GM23338 (cell line): Measurements from ENCODE around the gene GALNT7. TPM values are rescaled to one million over a fixed set of nuclear protein-coding genes. Genes with fewer than 3 reads are reported as not detected.

Experiments used
- ATAC-seq: fragments of 200-7000 bp; cut with Tn5 transposase; 3 replicates; pipeline ENCODE4 v1.9.1; 2020
- DNase-seq: peaks from one replicate; pipeline ENCODE4 v3.0.0-alpha.2; 2015; ENCODE audit warnings: low spot score
- H2AFZ ChIP-seq: fragments of 200-600 bp; sonication (generic); 2 replicates; pipeline ENCODE4 v1.8.0; 2016; ENCODE audit warnings: antibody characterized with exemption, mild to moderate bottlenecking, moderate library complexity
- H3F3A ChIP-seq: fragments of 200-600 bp; sonication (generic); replicated peaks from 2 replicates; pipeline ENCODE4 v1.8.0; 2017; ENCODE audit warnings: antibody characterized with exemption, mixed run types, low read depth
- H3K27ac ChIP-seq: fragments of 200-600 bp; sonication (generic); 2 replicates; pipeline ENCODE4 v1.6.1; 2016; ENCODE audit warnings: low read depth
- H3K27me3 ChIP-seq: fragments of 200-600 bp; sonication (generic); 2 replicates; pipeline ENCODE4 v1.8.0; 2016; ENCODE audit warnings: mild to moderate bottlenecking, mixed run types, moderate library complexity; ENCODE audit not compliant: insufficient read depth
- H3K36me3 ChIP-seq: fragments of 200-600 bp; sonication (generic); 2 replicates; pipeline ENCODE4 v1.8.0; 2016; ENCODE audit warnings: mild to moderate bottlenecking; ENCODE audit not compliant: insufficient read depth
- H3K4me1 ChIP-seq: fragments of 200-600 bp; sonication (generic); 2 replicates; pipeline ENCODE4 v1.8.0; 2016; ENCODE audit warnings: mild to moderate bottlenecking, moderate library complexity; ENCODE audit not compliant: insufficient read depth
- H3K4me2 ChIP-seq: fragments of 200-600 bp; sonication (generic); 2 replicates; pipeline ENCODE4 v1.7.1; 2017; ENCODE audit warnings: mixed run types
- H3K4me3 ChIP-seq: fragments of 200-600 bp; sonication (generic); 2 replicates; pipeline ENCODE4 v1.6.1; 2016; ENCODE audit warnings: mixed run types
- H3K79me2 ChIP-seq: fragments of 200-600 bp; sonication (generic); replicated peaks from 2 replicates; pipeline ENCODE4 v1.8.0; 2017; ENCODE audit warnings: mild to moderate bottlenecking; ENCODE audit not compliant: insufficient read depth
- H3K9me2 ChIP-seq: fragments of 200-600 bp; sonication (generic); 2 replicates; pipeline ENCODE4 v1.8.0; 2017; ENCODE audit not compliant: insufficient read depth
- H4K20me1 ChIP-seq: fragments of 200-600 bp; sonication (generic); replicated peaks from 2 replicates; pipeline ENCODE4 v1.8.0; 2017; ENCODE audit warnings: mild to moderate bottlenecking; ENCODE audit not compliant: insufficient read depth
- H3K27ac Mint-ChIP-seq: 2 replicates; pipeline ENCODE4 v1.8.0; 2020; ENCODE audit warnings: inconsistent platforms, mild to moderate bottlenecking, moderate library complexity, mixed read lengths
- H3K27me3 Mint-ChIP-seq: 3 replicates; pipeline ENCODE4 v1.8.0; 2022; ENCODE audit warnings: low read depth, mild to moderate bottlenecking, moderate library complexity, mixed read lengths, inconsistent platforms; ENCODE audit not compliant: insufficient read depth, poor library complexity
- H3K36me3 Mint-ChIP-seq: 3 replicates; pipeline ENCODE4 v1.8.0; 2021; ENCODE audit warnings: low read depth, mild to moderate bottlenecking, inconsistent platforms, moderate library complexity, mixed read lengths
- H3K4me1 Mint-ChIP-seq: 3 replicates; pipeline ENCODE4 v1.8.0; 2020; ENCODE audit warnings: mild to moderate bottlenecking, inconsistent platforms, mixed read lengths
- H3K4me3 Mint-ChIP-seq: 3 replicates; pipeline ENCODE4 v1.8.0; 2021; ENCODE audit warnings: moderate library complexity, mild to moderate bottlenecking, inconsistent platforms, mixed read lengths
- H3K9me3 Mint-ChIP-seq: 3 replicates; pipeline ENCODE4 v1.8.0; 2020; ENCODE audit warnings: moderate library complexity, mild to moderate bottlenecking, inconsistent platforms, mixed read lengths
- CREB1 ChIP-seq: fragments of 250-450 bp; sonication (Bioruptor Pico); IDR thresholded peaks from 2 replicates; pipeline ENCODE4 v1.5.0; 2020; ENCODE audit warnings: low read depth, mild to moderate bottlenecking, moderate library complexity
- EZH2 ChIP-seq: fragments of 200-600 bp; sonication (generic); IDR thresholded peaks from one replicate; pipeline ENCODE4 v1.8.0; 2017; ENCODE audit warnings: antibody characterized with exemption, mild to moderate bottlenecking, low read depth; ENCODE audit not compliant: unreplicated experiment
- EZH2phosphoT487 ChIP-seq: fragments of 200-600 bp; sonication (generic); IDR thresholded peaks from one replicate; pipeline ENCODE4 v1.8.1; 2018; ENCODE audit warnings: antibody characterized with exemption; ENCODE audit not compliant: unreplicated experiment
- JUNB ChIP-seq: IDR thresholded peaks from one replicate; pipeline ENCODE4 v1.6.1; 2016; ENCODE audit warnings: antibody characterized with exemption; ENCODE audit not compliant: unreplicated experiment
- POLR2AphosphoS5 ChIP-seq: IDR thresholded peaks from 2 replicates; pipeline ENCODE4 v1.6.1; 2016; ENCODE audit warnings: antibody characterized with exemption, low read depth
- STAT1 ChIP-seq: IDR thresholded peaks from one replicate; pipeline ENCODE4 v1.6.1; 2016; ENCODE audit warnings: antibody characterized with exemption; ENCODE audit not compliant: unreplicated experiment
- ZNF331 ChIP-seq: fragments of 250-450 bp; sonication (Bioruptor Pico); IDR thresholded peaks from 2 replicates; pipeline ENCODE4 v1.5.0; 2020; ENCODE audit warnings: low read depth, mild to moderate bottlenecking, moderate library complexity
- polyA plus RNA-seq: library from polyadenylated mRNA; unstranded; fragments of >200 nt; fragmentation: Nextera tagmentation; extraction: Ambion mirVana; gene quantifications from 2 replicates; pipeline ENCODE4 v1.2.1, GENCODE V29; 2016
- total RNA-seq: library from RNA; depleted of rRNA; stranded (reverse); fragments of >200 nt; shearing (Covaris generic); gene quantifications from 2 replicates; pipeline ENCODE4 v1.2.3, GENCODE V29; 2014
- TF ChIP-seq, protein P1 (sequence below): fragments of 250-450 bp; sonication (Bioruptor Pico); IDR thresholded peaks from 2 replicates; pipeline ENCODE4 v1.5.0; 2020; ENCODE audit warnings: mild to moderate bottlenecking, moderate library complexity
- TF ChIP-seq, protein P2 (sequence below), 2 experiments: fragments of 200-600 bp in 1 of 2; sonication (generic) in 1 of 2; conservative IDR thresholded peaks; 2 replicates each; pipeline versions ENCODE4 v1.5.1 to v1.6.1; 2016 to 2017; ENCODE audit warnings: antibody characterized with exemption in 2 of 2, low read depth in 2 of 2, mild to moderate bottlenecking in 2 of 2, moderate library complexity in 1 of 2

The GALNT7 gene
- total and polyA plus RNA-seq, 2 experiments from 2014 or later: 31.8 to 72.2 TPM

GRCh38 chr4:173262375-173262774 is 93.8 kb downstream of the GALNT7 start (continued):
- TF ChIP-seq, protein P1, sequence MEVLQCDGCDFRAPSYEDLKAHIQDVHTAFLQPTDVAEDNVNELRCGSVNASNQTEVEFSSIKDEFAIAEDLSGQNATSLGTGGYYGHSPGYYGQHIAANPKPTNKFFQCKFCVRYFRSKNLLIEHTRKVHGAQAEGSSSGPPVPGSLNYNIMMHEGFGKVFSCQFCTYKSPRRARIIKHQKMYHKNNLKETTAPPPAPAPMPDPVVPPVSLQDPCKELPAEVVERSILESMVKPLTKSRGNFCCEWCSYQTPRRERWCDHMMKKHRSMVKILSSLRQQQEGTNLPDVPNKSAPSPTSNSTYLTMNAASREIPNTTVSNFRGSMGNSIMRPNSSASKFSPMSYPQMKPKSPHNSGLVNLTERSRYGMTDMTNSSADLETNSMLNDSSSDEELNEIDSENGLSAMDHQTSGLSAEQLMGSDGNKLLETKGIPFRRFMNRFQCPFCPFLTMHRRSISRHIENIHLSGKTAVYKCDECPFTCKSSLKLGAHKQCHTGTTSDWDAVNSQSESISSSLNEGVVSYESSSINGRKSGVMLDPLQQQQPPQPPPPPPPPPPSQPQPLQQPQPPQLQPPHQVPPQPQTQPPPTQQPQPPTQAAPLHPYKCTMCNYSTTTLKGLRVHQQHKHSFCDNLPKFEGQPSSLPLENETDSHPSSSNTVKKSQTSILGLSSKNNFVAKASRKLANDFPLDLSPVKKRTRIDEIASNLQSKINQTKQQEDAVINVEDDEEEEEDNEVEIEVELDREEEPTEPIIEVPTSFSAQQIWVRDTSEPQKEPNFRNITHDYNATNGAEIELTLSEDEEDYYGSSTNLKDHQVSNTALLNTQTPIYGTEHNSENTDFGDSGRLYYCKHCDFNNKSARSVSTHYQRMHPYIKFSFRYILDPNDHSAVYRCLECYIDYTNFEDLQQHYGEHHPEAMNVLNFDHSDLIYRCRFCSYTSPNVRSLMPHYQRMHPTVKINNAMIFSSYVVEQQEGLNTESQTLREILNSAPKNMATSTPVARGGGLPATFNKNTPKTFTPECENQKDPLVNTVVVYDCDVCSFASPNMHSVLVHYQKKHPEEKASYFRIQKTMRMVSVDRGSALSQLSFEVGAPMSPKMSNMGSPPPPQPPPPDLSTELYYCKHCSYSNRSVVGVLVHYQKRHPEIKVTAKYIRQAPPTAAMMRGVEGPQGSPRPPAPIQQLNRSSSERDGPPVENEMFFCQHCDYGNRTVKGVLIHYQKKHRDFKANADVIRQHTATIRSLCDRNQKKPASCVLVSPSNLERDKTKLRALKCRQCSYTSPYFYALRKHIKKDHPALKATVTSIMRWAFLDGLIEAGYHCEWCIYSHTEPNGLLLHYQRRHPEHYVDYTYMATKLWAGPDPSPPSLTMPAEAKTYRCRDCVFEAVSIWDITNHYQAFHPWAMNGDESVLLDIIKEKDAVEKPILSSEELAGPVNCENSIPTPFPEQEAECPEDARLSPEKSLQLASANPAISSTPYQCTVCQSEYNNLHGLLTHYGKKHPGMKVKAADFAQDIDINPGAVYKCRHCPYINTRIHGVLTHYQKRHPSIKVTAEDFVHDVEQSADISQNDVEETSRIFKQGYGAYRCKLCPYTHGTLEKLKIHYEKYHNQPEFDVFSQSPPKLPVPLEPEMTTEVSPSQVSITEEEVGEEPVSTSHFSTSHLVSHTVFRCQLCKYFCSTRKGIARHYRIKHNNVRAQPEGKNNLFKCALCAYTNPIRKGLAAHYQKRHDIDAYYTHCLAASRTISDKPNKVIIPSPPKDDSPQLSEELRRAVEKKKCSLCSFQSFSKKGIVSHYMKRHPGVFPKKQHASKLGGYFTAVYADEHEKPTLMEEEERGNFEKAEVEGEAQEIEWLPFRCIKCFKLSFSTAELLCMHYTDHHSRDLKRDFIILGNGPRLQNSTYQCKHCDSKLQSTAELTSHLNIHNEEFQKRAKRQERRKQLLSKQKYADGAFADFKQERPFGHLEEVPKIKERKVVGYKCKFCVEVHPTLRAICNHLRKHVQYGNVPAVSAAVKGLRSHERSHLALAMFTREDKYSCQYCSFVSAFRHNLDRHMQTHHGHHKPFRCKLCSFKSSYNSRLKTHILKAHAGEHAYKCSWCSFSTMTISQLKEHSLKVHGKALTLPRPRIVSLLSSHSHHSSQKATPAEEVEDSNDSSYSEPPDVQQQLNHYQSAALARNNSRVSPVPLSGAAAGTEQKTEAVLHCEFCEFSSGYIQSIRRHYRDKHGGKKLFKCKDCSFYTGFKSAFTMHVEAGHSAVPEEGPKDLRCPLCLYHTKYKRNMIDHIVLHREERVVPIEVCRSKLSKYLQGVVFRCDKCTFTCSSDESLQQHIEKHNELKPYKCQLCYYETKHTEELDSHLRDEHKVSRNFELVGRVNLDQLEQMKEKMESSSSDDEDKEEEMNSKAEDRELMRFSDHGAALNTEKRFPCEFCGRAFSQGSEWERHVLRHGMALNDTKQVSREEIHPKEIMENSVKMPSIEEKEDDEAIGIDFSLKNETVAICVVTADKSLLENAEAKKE (CRISPR knock-in tag): no peak
- TF ChIP-seq STAT1 (no peak), EZH2 (no peak), ZNF331 (no peak), POLR2AphosphoS5 (no peak), CREB1 (no peak), EZH2phosphoT487 (no peak)
- TF ChIP-seq, protein P2, sequence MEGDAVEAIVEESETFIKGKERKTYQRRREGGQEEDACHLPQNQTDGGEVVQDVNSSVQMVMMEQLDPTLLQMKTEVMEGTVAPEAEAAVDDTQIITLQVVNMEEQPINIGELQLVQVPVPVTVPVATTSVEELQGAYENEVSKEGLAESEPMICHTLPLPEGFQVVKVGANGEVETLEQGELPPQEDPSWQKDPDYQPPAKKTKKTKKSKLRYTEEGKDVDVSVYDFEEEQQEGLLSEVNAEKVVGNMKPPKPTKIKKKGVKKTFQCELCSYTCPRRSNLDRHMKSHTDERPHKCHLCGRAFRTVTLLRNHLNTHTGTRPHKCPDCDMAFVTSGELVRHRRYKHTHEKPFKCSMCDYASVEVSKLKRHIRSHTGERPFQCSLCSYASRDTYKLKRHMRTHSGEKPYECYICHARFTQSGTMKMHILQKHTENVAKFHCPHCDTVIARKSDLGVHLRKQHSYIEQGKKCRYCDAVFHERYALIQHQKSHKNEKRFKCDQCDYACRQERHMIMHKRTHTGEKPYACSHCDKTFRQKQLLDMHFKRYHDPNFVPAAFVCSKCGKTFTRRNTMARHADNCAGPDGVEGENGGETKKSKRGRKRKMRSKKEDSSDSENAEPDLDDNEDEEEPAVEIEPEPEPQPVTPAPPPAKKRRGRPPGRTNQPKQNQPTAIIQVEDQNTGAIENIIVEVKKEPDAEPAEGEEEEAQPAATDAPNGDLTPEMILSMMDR (conservative IDR thresholded peaks at IDR 0.05; ENCODE audit: low read depth in 2 of 2): no peak

- no peaks in the 10 kb centered on the region for H3F3A ChIP-seq
- H3K4me1 Mint-ChIP-seq: peaks cover 27% of the 10 kb centered on the region
- H3K27ac ChIP-seq: no peak overlapping the region
- no peaks in the 10 kb centered on the region for H3K36me3 ChIP-seq
- H2AFZ ChIP-seq: no peak overlapping the region
- no peaks in the 10 kb centered on the region for H3K27me3 ChIP-seq
- no peak overlapping the region for H3K4me3 ChIP-seq
- ATAC-seq (no peak; the same call in 2 of the 3 replicates), DNase-seq (no peak)
- TF ChIP-seq, protein P1 (CRISPR knock-in tag): no peak
- no peak for TF ChIP-seq ZNF331
- TF ChIP-seq JUNB: no peak
- peaks cover 89% of the 10 kb centered on the region for H3K79me2 ChIP-seq
- H3K27ac Mint-ChIP-seq: no peak overlapping the region
- H3K4me3 Mint-ChIP-seq: no peak overlapping the region
- H3K36me3 Mint-ChIP-seq: peaks cover 6% of the 10 kb centered on the region; the same call in 2 of the 3 replicates
- H3K4me1 ChIP-seq: no peaks in the 10 kb centered on the region; the same call in 1 of the 2 replicates
- H4K20me1 ChIP-seq: no peaks in the 10 kb centered on the region; the same call in 1 of the 2 replicates
- H3K9me2 ChIP-seq: no peaks in the 10 kb centered on the region
- H3K9me3 Mint-ChIP-seq: no peaks in the 10 kb centered on the region
- H3K27me3 Mint-ChIP-seq: peaks cover 4% of the 10 kb centered on the region
- H3K4me2 ChIP-seq: no peak overlapping the region
Measured at GRCh38 chr4:173264245-173264644, 95.6 kb downstream of the GALNT7 start.
